22Rv1 (cell line): ENCODE data around the gene CCM2.

ENCODE experiments used
- ZFX ChIP-seq: fragments of 450-650 bp; IDR thresholded peaks from 2 replicates; pipeline ENCODE4 v1.6.1; 2017; ENCODE audit warnings: antibody characterized with exemption, borderline replicate concordance
- TF ChIP-seq, protein P1 (sequence below): fragments of 450-650 bp; IDR thresholded peaks from 2 replicates; pipeline ENCODE4 v1.5.1; 2017; ENCODE audit warnings: mild to moderate bottlenecking

DNA sequence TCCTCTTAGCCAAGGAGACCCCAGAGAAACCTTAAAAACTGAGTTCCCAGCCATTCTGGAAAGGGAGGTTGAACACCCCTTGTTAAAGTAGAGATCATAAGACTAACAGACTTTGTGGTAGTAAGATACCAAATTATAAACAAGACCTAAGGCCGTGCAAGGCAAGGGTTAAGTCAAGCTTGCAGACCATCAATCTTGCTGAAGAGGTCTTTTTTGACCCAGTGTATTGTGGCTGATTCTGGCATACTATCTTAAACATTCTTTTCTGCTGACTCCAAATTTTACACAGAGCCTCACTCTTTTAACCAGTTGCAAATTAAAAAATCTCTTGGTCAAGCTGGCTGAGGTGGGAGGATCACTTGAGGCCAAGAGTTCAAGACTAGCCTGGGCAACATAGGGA is 112.6 kb downstream of the CCM2 start:
- TF ChIP-seq, protein P1, sequence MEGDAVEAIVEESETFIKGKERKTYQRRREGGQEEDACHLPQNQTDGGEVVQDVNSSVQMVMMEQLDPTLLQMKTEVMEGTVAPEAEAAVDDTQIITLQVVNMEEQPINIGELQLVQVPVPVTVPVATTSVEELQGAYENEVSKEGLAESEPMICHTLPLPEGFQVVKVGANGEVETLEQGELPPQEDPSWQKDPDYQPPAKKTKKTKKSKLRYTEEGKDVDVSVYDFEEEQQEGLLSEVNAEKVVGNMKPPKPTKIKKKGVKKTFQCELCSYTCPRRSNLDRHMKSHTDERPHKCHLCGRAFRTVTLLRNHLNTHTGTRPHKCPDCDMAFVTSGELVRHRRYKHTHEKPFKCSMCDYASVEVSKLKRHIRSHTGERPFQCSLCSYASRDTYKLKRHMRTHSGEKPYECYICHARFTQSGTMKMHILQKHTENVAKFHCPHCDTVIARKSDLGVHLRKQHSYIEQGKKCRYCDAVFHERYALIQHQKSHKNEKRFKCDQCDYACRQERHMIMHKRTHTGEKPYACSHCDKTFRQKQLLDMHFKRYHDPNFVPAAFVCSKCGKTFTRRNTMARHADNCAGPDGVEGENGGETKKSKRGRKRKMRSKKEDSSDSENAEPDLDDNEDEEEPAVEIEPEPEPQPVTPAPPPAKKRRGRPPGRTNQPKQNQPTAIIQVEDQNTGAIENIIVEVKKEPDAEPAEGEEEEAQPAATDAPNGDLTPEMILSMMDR, result no peak
- no peak for TF ChIP-seq ZFX
